Measurements from ENCODE around the gene CHURC1. TPM values are rescaled to one million over a fixed set of nuclear protein-coding genes. Genes with fewer than 3 reads are reported as not detected.

Gene CHURC1
- total RNA-seq, 1 experiment from 2014 or later, result 52.4 TPM

DNA sequence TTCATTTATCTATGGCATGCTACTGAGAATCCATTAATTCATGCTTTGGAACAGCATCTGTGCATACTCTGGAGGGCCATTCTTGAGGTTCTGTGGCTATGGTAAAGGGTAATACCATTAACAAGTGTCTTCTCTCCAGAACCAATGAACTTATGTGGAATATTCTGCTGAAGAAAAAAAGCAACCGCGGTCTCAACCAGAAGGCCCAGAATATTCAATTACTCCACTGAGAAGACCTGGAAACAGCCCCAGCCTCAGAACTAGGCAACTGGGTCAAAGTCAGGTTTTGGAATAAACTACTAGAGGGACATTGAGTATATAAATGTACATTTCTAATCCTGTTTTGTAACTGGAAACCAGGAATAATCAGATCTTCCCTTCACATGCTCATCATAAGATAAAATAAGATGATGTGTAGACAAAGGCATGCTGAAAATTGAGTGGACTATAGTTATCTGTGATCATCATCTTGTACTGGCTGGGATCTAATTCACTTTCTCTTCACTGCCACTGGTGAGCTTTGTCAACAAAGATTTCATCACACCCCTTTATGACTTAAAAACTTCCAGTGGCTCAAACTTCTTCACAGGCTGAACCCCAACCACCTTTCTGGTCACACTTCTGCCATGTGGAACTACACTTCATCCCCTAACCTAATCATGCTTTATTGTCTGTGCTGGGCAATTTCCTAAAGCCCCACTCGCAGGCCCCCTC lies 40.6 kb upstream of the CHURC1 start:
- DNase-seq (ENCODE audit: low spot score) (no peak), ATAC-seq (no peak)
- H3K27me3 Mint-ChIP-seq (ENCODE audit: low read depth), result peaks cover 34% of the 10 kb centered on the region
- peaks cover 6% of the 10 kb centered on the region for H3K4me1 Mint-ChIP-seq
- H3K27ac Mint-ChIP-seq, result no peak overlapping the region
- H3K4me3 Mint-ChIP-seq, result no peak overlapping the region
- ChIA-PET POLR2A (interaction anchor here (0.6 kb wide), 1 partner anchor 390 kb away, joined by 5 read pairs; no protein-coding TSS in a partner anchor), CTCF (interaction anchor here (0.6 kb wide), 1 partner anchor 17 kb away, joined by 3 read pairs; no protein-coding TSS in a partner anchor)
- H3K36me3 Mint-ChIP-seq, result no peaks in the 10 kb centered on the region
- TF ChIP-seq MLX (CRISPR knock-in tag; IDR thresholded peaks at IDR 0.05) (no peak), ZNF423 (CRISPR knock-in tag; IDR thresholded peaks at IDR 0.05) (no peak), GABPB1 (CRISPR knock-in tag; IDR thresholded peaks at IDR 0.05) (no peak), TCF7 (CRISPR knock-in tag; IDR thresholded peaks at IDR 0.05; ENCODE audit: low read depth) (no peak), EMX1 (CRISPR knock-in tag; IDR thresholded peaks at IDR 0.05) (no peak), SP1 (CRISPR knock-in tag; conservative IDR thresholded peaks at IDR 0.05) (no peak), ESRRA (CRISPR knock-in tag; IDR thresholded peaks at IDR 0.05; ENCODE audit: borderline replicate concordance) (no peak), KAT7 (CRISPR knock-in tag; IDR thresholded peaks at IDR 0.05; ENCODE audit: borderline replicate concordance) (no peak), ZNF232 (CRISPR knock-in tag; IDR thresholded peaks at IDR 0.05) (no peak), GRHL2 (CRISPR knock-in tag; IDR thresholded peaks at IDR 0.05; ENCODE audit: insufficient replicate concordance, severe bottlenecking) (no peak), RORB (CRISPR knock-in tag; IDR thresholded peaks at IDR 0.05) (no peak), GTF2I (CRISPR knock-in tag; conservative IDR thresholded peaks at IDR 0.05) (no peak), ZNF263 (CRISPR knock-in tag; IDR thresholded peaks at IDR 0.05; ENCODE audit: low read depth) (no peak), ZNF219 (CRISPR knock-in tag; IDR thresholded peaks at IDR 0.05; ENCODE audit: borderline replicate concordance) (no peak), USF1 (CRISPR knock-in tag; IDR thresholded peaks at IDR 0.05) (no peak)
- TF ChIP-seq, protein P1, sequence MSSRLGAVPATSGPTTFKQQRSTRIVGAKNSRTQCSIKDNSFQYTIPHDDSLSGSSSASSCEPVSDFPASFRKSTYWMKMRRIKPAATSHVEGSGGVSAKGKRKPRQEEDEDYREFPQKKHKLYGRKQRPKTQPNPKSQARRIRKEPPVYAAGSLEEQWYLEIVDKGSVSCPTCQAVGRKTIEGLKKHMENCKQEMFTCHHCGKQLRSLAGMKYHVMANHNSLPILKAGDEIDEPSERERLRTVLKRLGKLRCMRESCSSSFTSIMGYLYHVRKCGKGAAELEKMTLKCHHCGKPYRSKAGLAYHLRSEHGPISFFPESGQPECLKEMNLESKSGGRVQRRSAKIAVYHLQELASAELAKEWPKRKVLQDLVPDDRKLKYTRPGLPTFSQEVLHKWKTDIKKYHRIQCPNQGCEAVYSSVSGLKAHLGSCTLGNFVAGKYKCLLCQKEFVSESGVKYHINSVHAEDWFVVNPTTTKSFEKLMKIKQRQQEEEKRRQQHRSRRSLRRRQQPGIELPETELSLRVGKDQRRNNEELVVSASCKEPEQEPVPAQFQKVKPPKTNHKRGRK (CRISPR knock-in tag; IDR thresholded peaks at IDR 0.05; ENCODE audit: borderline replicate concordance), result no peak
- TF ChIP-seq, protein P2, sequence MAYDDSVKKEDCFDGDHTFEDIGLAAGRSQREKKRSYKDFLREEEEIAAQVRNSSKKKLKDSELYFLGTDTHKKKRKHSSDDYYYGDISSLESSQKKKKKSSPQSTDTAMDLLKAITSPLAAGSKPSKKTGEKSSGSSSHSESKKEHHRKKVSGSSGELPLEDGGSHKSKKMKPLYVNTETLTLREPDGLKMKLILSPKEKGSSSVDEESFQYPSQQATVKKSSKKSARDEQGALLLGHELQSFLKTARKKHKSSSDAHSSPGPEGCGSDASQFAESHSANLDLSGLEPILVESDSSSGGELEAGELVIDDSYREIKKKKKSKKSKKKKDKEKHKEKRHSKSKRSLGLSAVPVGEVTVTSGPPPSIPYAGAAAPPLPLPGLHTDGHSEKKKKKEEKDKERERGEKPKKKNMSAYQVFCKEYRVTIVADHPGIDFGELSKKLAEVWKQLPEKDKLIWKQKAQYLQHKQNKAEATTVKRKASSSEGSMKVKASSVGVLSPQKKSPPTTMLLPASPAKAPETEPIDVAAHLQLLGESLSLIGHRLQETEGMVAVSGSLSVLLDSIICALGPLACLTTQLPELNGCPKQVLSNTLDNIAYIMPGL (CRISPR knock-in tag; IDR thresholded peaks at IDR 0.05), result no peak
- H3K9me3 Mint-ChIP-seq, result no peaks in the 10 kb centered on the region

DNA sequence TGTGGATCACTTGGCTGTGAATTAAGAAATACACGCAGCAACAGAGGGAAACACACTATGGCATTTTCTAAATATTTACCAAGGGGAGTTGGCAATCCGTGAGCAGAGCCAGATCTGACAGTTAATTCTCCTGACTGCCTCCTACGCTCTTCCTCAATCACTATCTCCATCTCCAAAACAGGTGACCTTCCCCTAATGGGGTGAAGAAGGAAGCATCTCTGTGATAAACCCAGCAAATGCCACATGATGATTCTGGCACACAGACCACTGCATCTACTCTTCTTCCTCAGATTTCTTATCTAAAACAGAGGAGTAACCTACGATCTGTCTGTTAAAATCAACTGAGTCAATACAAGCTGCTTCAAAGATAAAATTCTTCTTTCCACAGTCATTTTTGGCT lies 38.9 kb upstream of the CHURC1 start:
- DNase-seq (ENCODE audit: low spot score) (no peak), ATAC-seq (no peak)
- no peak overlapping the region for H3K27ac Mint-ChIP-seq
- H3K4me1 Mint-ChIP-seq, result peaks cover 9% of the 10 kb centered on the region
- ChIA-PET POLR2A (no interaction called here), CTCF (interaction anchor here (1.0 to 1.4 kb wide), 2 partner anchors 35 to 52 kb away, joined by 3 to 5 read pairs; no protein-coding TSS in a partner anchor)
- H3K4me3 Mint-ChIP-seq, result no peak overlapping the region
- no peaks in the 10 kb centered on the region for H3K36me3 Mint-ChIP-seq
- H3K9me3 Mint-ChIP-seq, result no peaks in the 10 kb centered on the region
- peaks cover 43% of the 10 kb centered on the region for H3K27me3 Mint-ChIP-seq (ENCODE audit: low read depth)
- TF ChIP-seq, protein P3, sequence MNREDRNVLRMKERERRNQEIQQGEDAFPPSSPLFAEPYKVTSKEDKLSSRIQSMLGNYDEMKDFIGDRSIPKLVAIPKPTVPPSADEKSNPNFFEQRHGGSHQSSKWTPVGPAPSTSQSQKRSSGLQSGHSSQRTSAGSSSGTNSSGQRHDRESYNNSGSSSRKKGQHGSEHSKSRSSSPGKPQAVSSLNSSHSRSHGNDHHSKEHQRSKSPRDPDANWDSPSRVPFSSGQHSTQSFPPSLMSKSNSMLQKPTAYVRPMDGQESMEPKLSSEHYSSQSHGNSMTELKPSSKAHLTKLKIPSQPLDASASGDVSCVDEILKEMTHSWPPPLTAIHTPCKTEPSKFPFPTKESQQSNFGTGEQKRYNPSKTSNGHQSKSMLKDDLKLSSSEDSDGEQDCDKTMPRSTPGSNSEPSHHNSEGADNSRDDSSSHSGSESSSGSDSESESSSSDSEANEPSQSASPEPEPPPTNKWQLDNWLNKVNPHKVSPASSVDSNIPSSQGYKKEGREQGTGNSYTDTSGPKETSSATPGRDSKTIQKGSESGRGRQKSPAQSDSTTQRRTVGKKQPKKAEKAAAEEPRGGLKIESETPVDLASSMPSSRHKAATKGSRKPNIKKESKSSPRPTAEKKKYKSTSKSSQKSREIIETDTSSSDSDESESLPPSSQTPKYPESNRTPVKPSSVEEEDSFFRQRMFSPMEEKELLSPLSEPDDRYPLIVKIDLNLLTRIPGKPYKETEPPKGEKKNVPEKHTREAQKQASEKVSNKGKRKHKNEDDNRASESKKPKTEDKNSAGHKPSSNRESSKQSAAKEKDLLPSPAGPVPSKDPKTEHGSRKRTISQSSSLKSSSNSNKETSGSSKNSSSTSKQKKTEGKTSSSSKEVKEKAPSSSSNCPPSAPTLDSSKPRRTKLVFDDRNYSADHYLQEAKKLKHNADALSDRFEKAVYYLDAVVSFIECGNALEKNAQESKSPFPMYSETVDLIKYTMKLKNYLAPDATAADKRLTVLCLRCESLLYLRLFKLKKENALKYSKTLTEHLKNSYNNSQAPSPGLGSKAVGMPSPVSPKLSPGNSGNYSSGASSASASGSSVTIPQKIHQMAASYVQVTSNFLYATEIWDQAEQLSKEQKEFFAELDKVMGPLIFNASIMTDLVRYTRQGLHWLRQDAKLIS (CRISPR knock-in tag; IDR thresholded peaks at IDR 0.05; ENCODE audit: borderline replicate concordance), result no peak
- TF ChIP-seq ZNF317 (CRISPR knock-in tag; IDR thresholded peaks at IDR 0.05; ENCODE audit: borderline replicate concordance, low read depth) (no peak), FOXJ3 (CRISPR knock-in tag; IDR thresholded peaks at IDR 0.05; ENCODE audit: borderline replicate concordance) (no peak), IRF2 (CRISPR knock-in tag; IDR thresholded peaks at IDR 0.05; ENCODE audit: borderline replicate concordance, low read depth) (no peak), IRF1 (CRISPR knock-in tag; IDR thresholded peaks at IDR 0.05) (no peak), FOXP1 (CRISPR knock-in tag; IDR thresholded peaks at IDR 0.05; ENCODE audit: borderline replicate concordance) (no peak), E2F5 (CRISPR knock-in tag; IDR thresholded peaks at IDR 0.05) (no peak), SP1 (CRISPR knock-in tag; conservative IDR thresholded peaks at IDR 0.05) (no peak)
